K562 (cell line): Measurements from ENCODE around the gene GPR176. TPM values are rescaled to one million over a fixed set of nuclear protein-coding genes. Genes with fewer than 3 reads are reported as not detected.

Experiments
- CHAMP1 ChIP-seq: fragments of 450-650 bp; IDR thresholded peaks from 2 replicates; pipeline ENCODE4 v1.6.1; 2016; ENCODE audit warnings: mild to moderate bottlenecking
- CTCF ChIP-seq, 3 experiments: IDR thresholded peaks in 2 of 3; conservative IDR thresholded peaks in 1 of 3; 2 replicates each; pipeline ENCODE4 v1.5.1; 2011 to 2012; ENCODE audit warnings: low read length in 3 of 3, mild to moderate bottlenecking in 3 of 3, control low read depth in 2 of 3, improper control_type of control experiment in 1 of 3, inconsistent platforms in 1 of 3, low read depth in 1 of 3, mixed read lengths in 1 of 3, moderate library complexity in 1 of 3; ENCODE audit not compliant: insufficient read depth in 2 of 3
- MCM7 ChIP-seq, 2 experiments: fragments of 450-650 bp; IDR thresholded peaks; 2 replicates each; pipeline ENCODE4 v1.6.1; 2016 to 2018
- SIN3A ChIP-seq, 2 experiments: fragments of 150-350 bp in 1 of 2; IDR thresholded peaks; 2 replicates each; pipeline ENCODE4 v1.6.1; 2011 to 2016; ENCODE audit warnings: borderline replicate concordance in 2 of 2, low read depth in 2 of 2, low read length in 2 of 2, mild to moderate bottlenecking in 2 of 2, moderate library complexity in 2 of 2; ENCODE audit not compliant: control insufficient read depth in 1 of 2
- SRSF3 ChIP-seq: fragments of 200-400 bp; formaldehyde crosslinking; IDR thresholded peaks from 2 replicates; pipeline ENCODE4 v1.6.1; 2016; ENCODE audit warnings: mild to moderate bottlenecking, low read length, moderate library complexity; ENCODE audit not compliant: insufficient read depth
- TOE1 ChIP-seq, 2 experiments: fragments of 450-650 bp in 1 of 2; sonication (generic) in 1 of 2; formaldehyde crosslinking in 1 of 2; IDR thresholded peaks; 2 replicates each; pipeline versions ENCODE4 v1.7.1 to v1.8.0; 2016 to 2022; ENCODE audit warnings: borderline replicate concordance in 2 of 2, mild to moderate bottlenecking in 2 of 2, antibody characterized with exemption in 1 of 2, inconsistent platforms in 1 of 2, low read depth in 1 of 2, missing genetic modification reagents in 1 of 2, moderate library complexity in 1 of 2
- XRCC5 ChIP-seq: fragments of 200-400 bp; formaldehyde crosslinking; IDR thresholded peaks from 2 replicates; pipeline ENCODE4 v1.6.1; 2017; ENCODE audit warnings: low read depth, mild to moderate bottlenecking, low read length
- YY1 ChIP-seq, 3 experiments: IDR thresholded peaks; 2 replicates each; pipeline ENCODE4 v1.6.1; 2011; ENCODE audit warnings: low read length in 2 of 3, mild to moderate bottlenecking in 2 of 3, moderate library complexity in 2 of 3, borderline replicate concordance in 1 of 3, control low read depth in 1 of 3, low read depth in 1 of 3; ENCODE audit not compliant: insufficient read depth in 3 of 3, insufficient replicate concordance in 2 of 3, control insufficient read depth in 1 of 3, insufficient read length in 1 of 3; ENCODE audit errors: extremely low read depth in 1 of 3
- ZBTB40 ChIP-seq, 2 experiments: fragments of 450-650 bp in 1 of 2; sonication (generic) in 1 of 2; formaldehyde crosslinking in 1 of 2; IDR thresholded peaks; 2 replicates each; pipeline versions ENCODE4 v1.7.1 to v1.9.0; 2016 to 2022; ENCODE audit warnings: inconsistent platforms in 1 of 2, mild to moderate bottlenecking in 1 of 2, missing genetic modification reagents in 1 of 2
- ZNF212 ChIP-seq: fragments of 450-650 bp; formaldehyde crosslinking; IDR thresholded peaks from 2 replicates; pipeline ENCODE4 v1.4.0; 2020; ENCODE audit warnings: mild to moderate bottlenecking
- polyA plus RNA-seq, 8 experiments: library from polyadenylated mRNA; depleted of rRNA in 4 of 8; stranded (reverse) in 5 of 8; unstranded in 3 of 8; fragments of >200 nt; fragmentation: Nextera tagmentation in 2 of 8; fragmentation: Illumina TruSeq in 1 of 8; extraction: Ambion mirVana in 2 of 8; extraction: Trizol in 1 of 8; gene quantifications; 2 replicates each; pipeline versions ENCODE4 v1.2.1 to v1.2.3, GENCODE V29; 2011 to 2014; ENCODE audit warnings: inconsistent platforms in 1 of 8, missing spikeins in 1 of 8
- total RNA-seq, 7 experiments: library from RNA; depleted of rRNA in 6 of 7; stranded (reverse); fragments of >200 nt in 6 of 7; fragmentation: Illumina TruSeq in 2 of 7; extraction: Trizol in 2 of 7; gene quantifications; 2 replicates each; pipeline versions ENCODE4 v1.2.1 to v1.2.3, GENCODE V29; 2011 to 2021; ENCODE audit warnings: low replicate concordance in 1 of 7

Gene GPR176
- total and polyA plus RNA-seq, 9 of the 15 experiments (the other 6 are each of a cell fraction or from before 2014, with no cell fraction given): 0.03 to 1.2 (median 0.76) TPM

- TF ChIP-seq ZBTB40 (IDR thresholded peaks at IDR 0.05): peak; percentile 86
- TF ChIP-seq ZBTB40 (CRISPR knock-in tag; IDR thresholded peaks at IDR 0.05): no peak
- TF ChIP-seq CHAMP1: peak; percentile 81; the same call in 1 of the 2 replicates
- 0 out of 2 replicates have a peak, but pooled peaks have one; percentile 65 for TF ChIP-seq TOE1 (IDR thresholded peaks at IDR 0.05; ENCODE audit: borderline replicate concordance)
- TF ChIP-seq TOE1 (CRISPR knock-in tag; IDR thresholded peaks at IDR 0.05; ENCODE audit: borderline replicate concordance, low read depth): no peak
- TF ChIP-seq SRSF3: no peak
- peak; percentile 18; the same call in 1 of the 2 replicates for TF ChIP-seq XRCC5
- no peak for TF ChIP-seq MCM7 (IDR thresholded peaks at IDR 0.05)
- TF ChIP-seq YY1 (IDR thresholded peaks at IDR 0.05; ENCODE audit: borderline replicate concordance in 1 of 3, control insufficient read depth in 1 of 3, extremely low read depth in 1 of 3, insufficient read depth in 3 of 3, insufficient read length in 1 of 3, insufficient replicate concordance in 2 of 3, low read depth in 1 of 3, low read length in 2 of 3): peak in 2 of 3 experiments; percentile 53 to 76
- TF ChIP-seq SIN3A (IDR thresholded peaks at IDR 0.05; ENCODE audit: borderline replicate concordance in 2 of 2, control insufficient read depth in 1 of 2, low read depth in 2 of 2, low read length in 2 of 2): peak; percentile 87 to 89; a peak in 3 of 4 replicates
- TF ChIP-seq CTCF (IDR thresholded peaks at IDR 0.05 in 2 of 3, conservative IDR thresholded peaks at IDR 0.05 in 1 of 3; ENCODE audit: insufficient read depth in 2 of 3, low read depth in 1 of 3, low read length in 3 of 3): peak in 1 of 3 experiments; percentile 30; a peak in 1 of 6 replicates
- no peak for TF ChIP-seq ZNF212 (CRISPR knock-in tag)
These were observed 137.5 kb downstream of the GPR176 start, which contains the start of gene FSIP1 (continued) for GRCh38 chr15:39782441-39783138.
